NCI-H460 (cell line): ENCODE results near the gene MYOZ3. TPM values are rescaled to one million over a fixed set of nuclear protein-coding genes. Genes with fewer than 3 reads are reported as not detected.

ENCODE experiments used
- DNase-seq: peaks from one replicate; pipeline ENCODE4 v3.0.0-alpha.2; 2016; ENCODE audit warnings: low read depth; ENCODE audit errors: extremely low read depth
- total RNA-seq: library from RNA; depleted of rRNA; stranded (reverse); fragments of >200 nt; shearing (Covaris generic); gene quantifications from 2 replicates; pipeline ENCODE4 v1.2.3, GENCODE V29; 2014

MYOZ3 gene
- total RNA-seq, 1 experiment from 2014 or later, result not detected

DNA sequence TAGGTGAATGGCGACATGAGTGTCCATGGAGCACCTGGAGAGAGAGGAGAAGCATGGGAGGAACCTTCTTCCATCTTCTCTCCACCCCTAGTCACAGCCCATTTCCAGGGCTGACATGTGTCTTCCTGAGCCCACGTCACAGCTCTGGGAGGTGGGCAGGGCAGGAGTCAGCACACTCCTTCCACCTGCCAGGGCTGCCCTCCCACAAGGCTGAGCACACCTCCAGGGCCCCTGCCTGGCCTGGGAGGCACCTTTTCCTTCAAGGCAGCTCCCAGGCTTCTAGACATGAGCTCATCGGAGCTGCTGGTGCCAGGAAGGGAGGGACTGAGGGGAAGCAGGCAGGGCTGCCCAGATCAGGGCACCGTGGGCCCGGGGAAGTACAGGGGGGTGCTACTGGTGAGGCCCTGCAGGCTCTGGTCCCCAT is 34.2 kb upstream of the MYOZ3 start:
- DNase-seq, result no peak

DNA sequence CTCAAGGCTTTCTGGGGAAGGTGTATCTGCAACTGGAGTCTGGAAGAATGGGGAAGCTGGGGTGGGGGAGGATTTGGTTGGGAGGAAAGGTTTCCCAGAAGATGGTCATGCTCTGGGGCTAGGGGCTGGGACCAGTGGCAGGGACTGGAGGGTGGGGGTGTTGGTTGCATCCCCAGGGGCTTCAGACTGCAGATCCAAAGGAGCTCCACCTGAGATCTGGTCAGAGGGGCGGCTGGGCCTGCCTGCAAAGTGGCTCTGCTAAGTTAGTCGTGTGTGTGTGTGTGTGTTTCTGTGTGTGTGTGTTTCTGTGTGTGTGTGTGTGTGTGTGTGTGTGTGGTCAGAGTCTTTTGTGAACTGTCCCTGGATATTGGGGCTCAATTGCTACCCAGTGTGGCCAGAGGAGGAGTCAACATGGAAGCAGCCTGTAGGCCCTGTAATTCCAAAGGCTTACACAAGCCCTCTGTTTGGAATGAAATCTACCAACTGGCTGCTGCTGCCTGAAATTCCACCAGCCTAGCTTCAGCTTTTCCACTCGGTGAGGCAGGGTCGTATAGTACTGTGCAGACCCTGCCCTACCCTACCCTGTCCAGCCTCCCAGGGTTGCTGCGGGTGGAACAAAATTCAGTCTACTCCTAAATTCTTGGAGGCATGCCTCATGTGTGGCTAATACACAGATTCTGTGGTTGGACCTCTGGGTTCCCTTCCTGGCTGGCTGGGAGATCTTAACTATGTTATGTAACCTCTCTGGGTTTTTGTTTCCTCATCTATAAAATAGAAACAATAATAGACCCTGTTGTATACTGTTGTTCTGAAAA is 33.1 kb upstream of the MYOZ3 start:
- no peak for DNase-seq

DNA sequence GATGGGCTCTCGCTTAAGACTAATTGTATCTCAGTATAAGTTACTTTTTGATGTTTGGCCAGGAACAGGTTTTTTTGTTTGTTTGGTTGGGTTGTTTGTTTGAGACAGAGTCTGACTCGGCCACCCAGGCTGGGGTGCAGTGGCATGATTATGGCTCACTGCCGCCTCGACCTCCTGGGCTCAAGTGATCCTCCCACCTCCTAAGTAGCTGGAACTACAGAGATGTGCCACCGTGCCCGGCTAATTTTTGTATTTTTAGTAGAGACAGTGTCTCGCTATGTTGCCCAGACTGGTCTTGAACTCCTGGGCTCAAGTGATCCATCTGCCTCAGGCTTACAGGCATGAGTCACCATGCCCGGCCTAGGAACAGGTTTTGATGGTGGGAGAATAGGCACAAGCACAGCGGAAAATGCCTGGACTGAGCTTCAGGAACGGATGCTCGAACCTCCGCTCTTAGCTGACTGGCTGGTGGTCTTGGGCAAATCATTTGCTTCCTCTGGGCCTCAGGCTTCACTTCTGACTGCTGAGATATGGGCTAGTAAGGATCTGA is 32.0 kb upstream of the MYOZ3 start:
- DNase-seq, result no peak

- no peak for DNase-seq
Observed at GRCh38 chr5:150630016-150630415, 31.0 kb upstream of the MYOZ3 start.

GRCh38 chr5:150630461-150631325 is 30.4 kb upstream of the MYOZ3 start:
- DNase-seq, result no peak

- no peak for DNase-seq
Observed at GRCh38 chr5:150631326-150631701, 29.7 kb upstream of the MYOZ3 start.

DNA sequence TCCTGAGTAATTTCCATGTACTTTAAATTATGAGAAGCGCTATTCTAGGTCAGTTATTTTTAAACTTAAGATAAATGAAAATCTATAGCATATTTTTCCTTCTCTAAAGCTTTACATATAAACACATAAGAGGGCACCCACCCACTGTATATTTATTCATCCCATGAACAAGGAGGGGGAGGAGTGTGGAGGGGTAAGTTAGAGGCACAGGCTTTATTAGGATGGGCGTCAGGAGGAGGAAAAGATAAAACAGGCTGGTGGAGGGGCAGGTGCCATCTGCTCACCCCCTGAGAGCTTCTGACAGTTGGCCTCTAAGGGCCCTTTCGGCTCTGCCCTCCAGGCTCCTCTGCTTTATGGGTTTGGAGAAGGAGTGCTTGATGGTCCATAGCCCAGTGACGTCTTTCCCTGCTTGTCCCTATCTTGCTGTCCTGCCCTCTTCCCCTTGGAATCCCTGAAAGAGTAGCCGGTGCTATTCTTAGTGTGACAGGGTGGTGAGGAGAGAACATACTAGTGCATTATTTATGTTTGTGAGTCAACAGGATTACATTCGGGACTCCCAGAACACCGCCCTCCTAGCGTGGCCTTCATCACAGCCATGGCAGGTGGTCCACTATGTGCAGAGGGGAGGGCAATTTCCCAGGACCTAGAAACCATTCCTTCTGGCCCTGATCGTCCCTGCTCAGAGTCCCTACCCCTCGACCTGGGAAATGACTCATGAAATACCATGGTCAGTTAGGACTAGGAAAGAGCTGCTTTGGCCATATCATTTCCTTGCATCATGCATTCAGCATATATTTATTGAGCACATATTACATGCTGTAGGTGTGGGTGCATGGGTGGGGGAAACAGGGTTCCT is 28.5 kb upstream of the MYOZ3 start:
- peak; percentile 64 for DNase-seq

DNA sequence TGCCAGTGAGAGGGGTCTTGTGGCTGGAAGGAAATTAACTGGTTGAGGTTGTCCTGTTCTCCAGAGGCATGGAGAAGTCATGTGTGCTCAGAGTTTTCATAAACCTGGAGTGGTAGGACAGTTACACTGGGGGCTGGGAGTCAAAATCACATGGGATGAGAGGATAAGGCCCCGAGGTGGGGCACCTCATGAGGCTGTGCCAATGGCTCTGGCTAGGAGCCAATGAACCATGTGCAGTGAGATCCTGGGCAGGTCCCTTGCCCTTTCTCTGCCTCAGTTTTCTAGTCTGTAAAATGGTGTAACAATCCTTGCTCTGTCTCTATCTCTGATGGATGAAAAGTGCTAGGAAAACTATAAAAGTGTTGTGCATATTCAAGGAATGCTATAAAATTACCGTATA is 27.6 kb upstream of the MYOZ3 start:
- no peak for DNase-seq

GRCh38 chr5:150636391-150637244 is 24.4 kb upstream of the MYOZ3 start:
- DNase-seq, result peak; percentile 66

DNA sequence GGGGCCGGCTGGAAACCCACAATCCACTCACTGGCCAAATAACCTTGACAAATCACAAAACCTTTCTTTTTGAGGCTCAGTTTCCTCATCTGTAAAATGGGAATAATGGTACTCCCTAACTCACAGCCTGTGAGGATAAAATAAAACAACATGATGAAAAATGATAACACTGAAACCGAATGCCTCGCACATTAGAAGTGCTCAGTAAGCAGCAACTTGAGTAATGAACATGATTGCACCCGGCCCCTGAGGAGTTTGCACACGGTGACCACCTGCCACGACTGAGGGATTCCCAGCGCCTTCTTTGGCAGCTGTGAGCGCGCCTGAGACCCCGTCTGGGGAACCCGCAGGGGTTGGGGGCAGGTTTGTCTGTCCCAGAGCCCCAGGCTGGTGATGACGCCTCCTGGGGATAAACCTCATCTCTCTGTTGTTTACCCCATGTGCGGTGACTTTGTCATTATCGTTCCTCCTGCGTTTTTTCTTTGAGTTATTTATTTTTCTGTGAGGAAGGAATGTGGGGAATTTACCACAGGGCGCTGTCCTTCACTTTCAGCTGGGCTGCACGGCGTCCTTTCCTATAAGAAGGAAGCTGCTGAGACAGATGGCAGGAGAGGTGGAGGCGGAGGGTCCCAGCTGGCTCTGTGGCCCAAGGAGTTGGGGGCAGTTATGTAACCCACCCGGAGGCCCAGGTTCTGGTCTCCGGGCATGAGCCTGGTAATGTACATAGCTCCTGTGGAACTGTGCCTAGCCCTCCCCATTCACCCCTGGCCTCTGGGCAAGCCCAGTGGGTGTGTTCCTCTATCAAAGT is 23.6 kb upstream of the MYOZ3 start:
- DNase-seq, result peak; percentile 79

- no peak for DNase-seq
Observed at GRCh38 chr5:150638053-150638444, 23.0 kb upstream of the MYOZ3 start.

- DNase-seq, result no peak
Observed at GRCh38 chr5:150638488-150639376, 22.3 kb upstream of the MYOZ3 start.

DNA sequence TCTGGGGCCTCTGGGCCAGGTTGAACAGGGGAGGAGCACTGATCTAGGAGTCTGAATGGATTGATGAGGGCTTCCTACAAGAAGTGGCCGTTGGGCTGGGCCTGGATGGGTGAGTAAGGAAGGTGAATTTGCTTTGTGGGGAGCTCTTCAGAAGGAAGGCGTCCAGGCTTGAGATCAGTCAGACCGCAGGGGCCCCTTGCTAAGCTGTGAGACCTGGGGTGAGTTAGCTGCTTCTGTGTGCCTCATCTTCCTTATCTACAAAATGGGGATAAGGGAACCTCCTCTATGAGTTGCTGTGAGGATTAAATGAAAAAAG is 21.7 kb upstream of the MYOZ3 start:
- DNase-seq, result no peak

DNA sequence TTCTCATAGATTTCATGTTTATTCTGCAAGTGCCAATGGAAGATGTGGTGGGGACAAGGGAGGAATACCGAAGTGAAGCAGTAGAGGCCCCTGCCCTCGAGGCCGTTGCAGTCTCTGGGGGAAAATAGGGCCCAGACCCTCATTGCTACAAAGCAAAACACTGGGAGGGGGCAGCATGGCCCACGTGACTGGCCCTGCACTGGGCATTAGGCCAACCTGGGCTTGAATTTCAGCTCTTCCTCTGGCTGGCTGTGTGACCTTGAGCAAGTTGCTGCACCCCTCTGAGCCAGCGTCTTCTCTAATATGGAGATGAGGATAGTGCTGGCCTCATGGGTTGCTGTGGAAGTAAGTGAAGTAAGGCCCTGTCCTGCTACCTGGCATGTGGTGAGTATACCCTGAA is 21.3 kb upstream of the MYOZ3 start:
- DNase-seq, result no peak

GRCh38 chr5:150640311-150641005 is 20.6 kb upstream of the MYOZ3 start, which contains the start of gene SYNPO:
Gene SYNPO, plus strand, starts transcription at chr5:150640660. Its CDS starts 7,616 bp downstream, at chr5:150648276.
- DNase-seq, result peak; percentile 64

DNA sequence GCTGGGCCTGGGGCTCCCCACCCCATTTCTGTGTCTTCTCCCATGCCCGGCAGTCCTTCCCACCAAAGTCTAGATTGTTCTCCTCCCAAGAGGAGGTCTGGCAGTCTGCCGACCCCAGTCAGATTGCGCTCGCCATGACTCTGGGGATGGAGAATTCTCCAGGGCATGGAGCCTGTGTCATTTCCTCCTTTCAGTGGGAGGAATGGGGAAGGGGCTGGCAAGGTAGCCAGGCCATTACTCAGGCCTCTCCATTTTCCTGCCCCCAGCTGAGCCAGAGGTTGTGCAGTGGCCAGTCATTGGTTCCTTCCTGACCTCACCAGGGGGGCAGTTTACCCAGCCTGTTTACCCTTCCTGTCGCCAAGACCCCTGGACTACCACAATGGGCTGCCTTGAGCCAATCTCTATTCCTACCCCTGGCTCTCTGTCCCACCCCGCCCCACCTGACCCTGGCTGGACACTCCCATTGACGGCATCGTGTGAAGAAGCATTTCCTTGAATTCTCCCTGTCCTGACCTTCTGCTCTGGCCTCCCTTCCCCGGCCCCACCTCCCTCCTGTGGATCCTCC is 20.0 kb upstream of the MYOZ3 start:
- peak; percentile 72 for DNase-seq
